Cortex of kidney (tissue), 1 donor: ENCODE data around the gene SEPTIN7.
A peak's percentile ranks its signal among the peaks of the same experiment; 100 is the strongest.
"Not testable (repeated sequence)": the region's sequence is repeated elsewhere in the genome, so short reads cannot be mapped to it uniquely, and the experiment has no call there.

Experiments used
- DNase-seq: peaks from one replicate; lab custom pipeline; 2025; lab: John Stamatoyannopoulos, UW

Gene SEPTIN7

DNA sequence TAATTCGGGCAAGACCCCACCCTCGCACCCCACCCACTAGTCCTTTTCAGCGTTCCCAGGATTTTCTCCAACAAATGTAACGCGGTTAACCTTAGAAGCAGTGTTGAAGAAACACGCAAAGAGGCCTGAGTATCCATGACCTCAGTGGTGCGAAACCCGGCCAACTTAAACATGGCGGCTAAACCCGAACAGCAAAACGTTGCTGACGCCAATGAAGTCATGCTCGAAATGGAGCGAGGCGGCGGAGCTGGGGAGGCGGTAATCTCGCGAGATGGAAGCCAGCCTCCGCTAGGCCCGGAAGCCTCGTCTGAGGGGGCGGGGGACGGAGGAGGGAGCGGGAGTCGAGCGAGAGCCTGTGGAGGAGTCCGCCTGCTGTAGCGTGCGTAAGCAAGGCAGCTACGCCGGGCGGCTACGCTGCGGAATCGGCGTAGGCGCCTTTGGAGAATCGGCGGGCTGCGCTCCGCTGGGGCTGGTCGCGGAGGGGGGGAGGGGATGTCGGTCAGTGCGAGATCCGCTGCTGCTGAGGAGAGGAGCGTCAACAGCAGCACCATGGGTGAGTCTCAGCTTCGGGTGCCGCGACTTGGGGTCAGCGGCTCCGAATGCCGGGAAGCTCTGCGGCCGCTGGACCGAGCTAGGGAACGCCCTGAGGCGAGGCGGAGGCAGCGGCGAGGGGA, at the start of gene SEPTIN7:
SEPTIN7 (plus strand) TSS at position 340 of the 674 bp plus-strand sequence; CDS start at position 493, 153 bp downstream.
- peak; percentile 72 for DNase-seq

DNA sequence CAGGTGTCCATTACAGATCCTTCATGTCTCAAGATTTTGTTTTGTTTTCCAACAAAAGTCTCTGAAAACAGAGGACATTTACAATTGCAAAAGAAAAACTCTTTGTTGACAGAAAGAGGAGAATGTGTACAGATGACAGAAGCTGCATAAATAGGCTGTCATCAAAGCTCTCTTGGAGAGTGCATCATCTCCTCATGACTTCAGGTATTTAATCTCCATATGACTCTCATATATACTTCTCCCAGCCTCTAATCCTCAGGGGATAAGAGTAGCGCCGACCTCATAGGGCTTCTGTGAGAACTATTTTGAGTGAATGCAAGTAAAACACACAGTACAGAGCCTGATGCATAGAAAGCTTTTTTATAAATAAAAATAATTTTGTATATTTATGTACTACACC, 48.1 kb upstream of the SEPTIN7 start:
- DNase-seq, result no peak

DNA sequence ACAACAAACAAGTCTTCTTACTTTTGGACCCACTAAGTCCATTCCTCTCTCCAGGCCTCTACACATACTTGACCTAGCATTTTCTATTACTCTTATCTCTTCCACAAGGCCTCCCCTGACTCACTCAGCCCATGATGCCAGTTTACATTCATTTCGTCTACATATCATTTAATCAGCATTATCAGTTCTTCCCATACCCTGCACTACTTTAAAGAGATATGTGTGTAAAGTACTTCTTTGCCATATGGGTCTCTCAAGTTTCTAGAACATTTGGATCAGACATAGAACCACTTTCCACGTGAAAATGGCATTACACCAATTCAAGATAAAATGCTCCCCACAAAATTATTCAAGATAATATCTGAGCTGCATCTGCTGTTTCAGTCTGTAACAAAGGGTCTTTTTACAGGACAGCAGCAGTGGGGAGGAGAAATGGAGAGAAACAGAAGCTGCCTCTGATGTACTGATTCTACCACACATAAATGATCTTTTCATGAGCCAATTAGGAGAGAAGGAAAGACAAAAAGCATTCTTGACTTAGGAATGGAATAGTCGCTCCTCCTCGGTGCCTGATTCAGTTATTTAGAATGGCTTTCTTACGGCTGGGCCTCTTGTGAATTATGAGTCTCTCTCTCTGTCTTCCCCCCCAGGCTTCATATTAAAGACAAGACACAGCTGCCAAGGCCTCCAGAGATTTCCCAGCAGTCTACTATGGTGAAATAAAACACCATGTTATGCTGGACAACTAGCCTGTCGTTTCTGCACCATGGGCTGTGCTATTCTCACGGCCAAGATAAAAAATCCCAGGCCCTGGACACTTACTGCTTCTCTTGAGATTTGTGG, 46.9 kb upstream of the SEPTIN7 start:
- no peak for DNase-seq

DNA sequence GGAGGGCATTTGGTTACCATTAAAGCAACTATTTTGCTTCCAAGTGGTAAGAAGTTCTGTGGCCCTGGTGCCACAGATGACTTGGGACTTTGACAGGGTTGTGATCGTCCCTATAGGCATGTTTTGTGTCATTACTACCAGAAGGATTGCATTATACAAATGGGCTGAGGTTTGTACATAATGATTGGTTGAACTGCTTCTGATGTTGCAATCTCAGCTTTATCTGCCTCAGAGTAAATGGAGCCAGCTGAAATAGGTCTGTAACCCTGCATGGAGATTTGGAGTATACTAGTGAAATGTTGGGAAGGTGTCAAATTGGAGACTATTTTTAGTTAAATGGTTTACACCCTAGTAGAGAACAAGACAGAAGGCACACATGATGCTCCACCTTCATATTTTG, 46.1 kb upstream of the SEPTIN7 start:
- no peak for DNase-seq

DNA sequence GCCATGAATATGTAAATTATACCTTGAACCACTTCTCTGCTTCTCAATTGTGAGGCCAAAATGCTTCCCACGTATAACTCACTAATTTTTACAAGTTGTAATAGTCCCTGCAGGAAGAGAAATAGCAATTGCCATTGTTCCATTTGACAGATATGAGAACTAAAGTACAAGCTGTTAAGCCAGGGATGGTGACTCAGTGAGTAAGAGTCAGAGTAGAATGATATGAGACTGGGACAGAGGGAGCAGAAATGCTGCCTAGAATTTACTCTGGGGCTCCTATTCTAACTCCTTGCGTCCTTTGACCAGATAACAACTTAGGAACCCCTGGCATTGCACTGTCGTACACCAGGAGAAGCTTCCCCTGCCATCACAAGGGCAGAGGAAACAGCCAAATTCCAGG, 45.1 kb upstream of the SEPTIN7 start:
- DNase-seq, result no peak

DNA sequence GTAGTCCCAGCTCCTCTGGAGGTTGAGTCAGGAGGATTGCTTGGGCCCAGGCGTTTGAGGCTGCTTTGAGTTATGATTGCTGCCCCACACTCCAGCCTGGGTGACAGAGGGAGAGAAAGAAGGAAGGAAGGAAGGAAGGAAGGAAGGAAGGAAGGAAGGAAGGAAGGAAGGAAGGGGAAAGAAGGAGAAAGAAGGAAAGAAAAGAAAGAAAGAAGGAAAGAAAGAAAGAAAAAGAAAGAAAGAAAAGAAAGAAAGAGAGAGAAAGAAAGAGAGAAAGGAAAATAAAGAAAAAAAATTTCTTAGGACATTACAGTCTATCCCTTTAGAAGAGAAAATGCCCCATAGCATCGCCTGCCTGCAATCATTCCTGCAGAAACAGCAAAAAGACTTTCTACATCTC, 44.4 kb upstream of the SEPTIN7 start:
- DNase-seq, result not testable (repeated sequence)

DNA sequence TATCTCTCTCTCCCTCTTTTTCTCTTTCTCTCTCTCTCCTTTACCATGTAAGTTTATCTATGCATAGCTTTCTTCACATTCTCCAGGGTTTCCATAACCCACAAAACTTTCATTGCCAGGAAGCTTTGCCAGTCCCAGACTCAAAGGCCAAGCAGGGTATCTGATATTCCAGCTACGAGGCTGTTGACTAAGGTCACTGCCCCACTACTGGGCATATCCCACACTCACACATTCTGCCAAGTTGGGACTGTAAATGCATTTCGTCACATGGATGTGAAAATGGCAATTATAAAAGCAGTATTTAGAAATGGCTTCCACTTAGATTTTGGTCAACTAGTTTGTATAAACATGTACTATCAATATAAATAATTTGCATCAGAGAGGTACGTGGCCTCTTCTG, 43.3 kb upstream of the SEPTIN7 start:
- DNase-seq, result no peak

DNA sequence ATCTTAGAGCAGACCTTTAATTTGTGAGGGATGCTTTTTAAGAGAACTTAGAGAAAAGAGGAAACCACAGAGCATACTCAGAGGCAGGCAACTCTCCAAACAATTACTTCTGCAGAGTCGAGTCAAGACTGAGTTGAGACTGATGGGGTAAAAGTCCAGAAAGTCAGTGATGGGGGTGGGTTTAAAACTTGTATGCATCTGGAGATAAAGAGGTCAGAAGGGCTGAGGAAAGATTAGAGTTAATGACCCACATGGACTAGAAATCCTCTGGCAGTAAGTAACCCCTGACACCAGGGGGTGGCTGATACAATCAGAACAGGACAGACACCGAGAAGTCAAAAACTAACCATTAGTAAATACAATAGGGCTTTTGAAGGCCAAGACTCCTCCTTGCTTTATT, 42.4 kb upstream of the SEPTIN7 start:
- no peak for DNase-seq

DNA sequence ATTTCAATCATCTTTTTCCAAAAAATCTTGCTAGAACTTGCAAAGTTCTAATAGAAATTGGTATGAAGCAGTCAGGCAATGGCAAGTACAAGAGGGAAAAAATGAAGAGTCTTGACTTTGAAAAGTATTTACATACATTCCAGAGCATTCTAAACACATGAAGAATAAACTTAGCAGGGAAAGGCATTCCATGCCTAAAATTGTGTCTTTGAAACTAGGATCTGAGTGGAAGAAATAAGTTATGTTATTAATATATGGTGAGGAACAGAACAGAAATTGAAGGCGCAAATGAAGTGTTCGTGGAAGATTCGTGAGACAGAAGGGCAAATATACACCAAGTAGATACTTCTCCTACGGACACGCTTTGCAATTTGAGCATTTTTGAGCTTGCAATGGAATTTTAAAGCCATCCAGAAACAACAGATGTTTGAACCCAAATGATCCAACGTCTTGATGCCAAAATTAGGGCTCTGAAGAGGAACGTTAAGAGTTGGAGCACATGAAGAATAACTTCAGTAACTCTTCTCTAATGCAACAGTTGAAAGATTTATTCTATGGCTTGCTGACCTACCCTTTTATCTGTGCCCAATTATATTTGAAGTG, 40.6 kb upstream of the SEPTIN7 start:
- DNase-seq, result no peak

DNA sequence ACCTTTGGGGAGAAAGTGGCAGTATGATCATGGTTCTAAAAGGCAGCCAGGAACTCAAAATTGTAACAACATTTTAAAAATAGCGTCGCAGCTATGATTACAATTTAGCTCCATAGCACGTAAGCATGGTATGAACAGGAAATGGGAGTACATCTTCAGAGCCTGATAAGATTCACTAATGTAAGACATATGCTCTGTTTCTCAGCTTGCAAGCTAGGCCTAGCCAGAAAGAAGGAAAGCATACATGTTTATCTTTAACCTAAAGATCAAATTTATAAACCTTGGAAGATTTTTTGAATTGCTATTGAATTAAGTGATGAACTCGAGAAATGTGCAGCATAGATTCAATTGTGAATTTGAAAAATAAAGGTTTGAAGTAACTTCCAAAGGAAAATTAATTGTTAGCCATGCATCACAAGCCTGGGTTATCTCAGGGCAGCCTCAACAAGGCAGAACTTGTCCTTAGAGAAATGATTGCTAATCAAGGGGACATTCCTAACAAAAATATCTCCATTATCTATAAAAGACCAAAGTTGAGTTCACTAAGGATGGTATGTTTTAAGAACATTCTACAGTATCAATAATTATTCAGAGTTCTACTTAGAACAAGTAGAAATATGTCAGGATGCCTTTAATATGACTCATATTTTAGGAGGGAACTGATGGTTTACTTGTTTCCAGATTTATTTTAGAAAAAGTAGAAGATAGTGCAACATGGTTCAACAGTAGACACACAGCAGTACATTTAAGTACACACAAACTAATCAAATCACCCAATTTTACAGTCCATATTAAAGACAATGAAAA, 38.8 kb upstream of the SEPTIN7 start:
- no peak for DNase-seq

DNA sequence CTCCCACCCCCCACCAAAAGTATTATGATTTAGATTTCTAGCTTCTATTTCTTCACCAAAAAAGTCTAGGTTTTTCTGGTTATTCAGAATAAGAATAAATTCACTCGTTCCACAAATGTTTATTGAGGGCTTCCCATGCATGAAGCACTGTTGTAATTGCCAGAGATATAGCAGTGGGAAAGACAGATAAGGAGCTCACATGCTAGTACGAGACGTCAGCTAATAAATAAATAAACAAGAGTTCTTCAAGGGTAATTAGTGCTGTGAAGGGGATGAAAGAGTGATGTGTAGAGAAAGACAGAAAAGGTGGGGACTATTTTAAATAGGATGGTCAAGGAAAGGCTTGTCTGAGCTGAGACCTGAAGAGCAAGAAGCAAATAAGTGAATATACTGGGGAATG, 38.1 kb upstream of the SEPTIN7 start:
- DNase-seq, result no peak

DNA sequence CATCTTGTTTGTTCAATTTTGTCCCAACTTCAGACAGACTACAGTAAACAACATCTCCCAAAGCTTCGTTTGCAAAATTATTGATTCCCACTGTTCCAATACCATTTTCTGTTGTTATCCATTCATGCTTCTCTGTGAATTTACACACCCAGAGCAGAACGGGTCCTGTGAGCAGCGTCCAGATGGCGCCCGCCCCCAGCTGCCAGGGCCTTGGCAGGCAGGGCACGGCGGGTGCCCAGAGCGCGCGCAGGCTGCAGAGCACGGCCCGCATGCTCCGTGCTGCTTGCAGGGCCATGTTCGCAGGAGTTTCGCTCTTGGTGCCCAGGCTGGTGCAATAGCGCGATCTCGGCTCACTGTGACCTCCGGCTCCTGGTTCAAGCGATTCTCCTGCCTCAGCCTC, 32.5 kb upstream of the SEPTIN7 start:
- no peak for DNase-seq

DNA sequence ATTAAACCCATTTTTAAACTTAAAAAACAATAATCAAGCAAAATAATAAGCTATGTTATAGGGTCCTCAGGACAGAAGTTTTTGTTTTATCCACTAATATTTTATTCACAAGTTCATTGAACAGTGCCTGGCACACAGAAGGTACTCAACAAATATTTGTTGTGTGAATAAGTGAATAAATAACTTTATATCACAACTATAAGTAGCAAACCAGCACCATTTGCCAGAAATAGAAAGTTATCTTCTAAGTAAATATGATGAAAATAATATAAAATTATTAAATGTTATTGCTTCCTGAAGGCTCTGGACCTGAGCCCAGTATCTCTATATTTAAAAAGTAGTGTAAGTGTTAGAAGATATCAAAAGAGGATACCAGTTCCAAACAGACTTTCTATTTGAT, 29.1 kb upstream of the SEPTIN7 start:
- DNase-seq, result no peak

DNA sequence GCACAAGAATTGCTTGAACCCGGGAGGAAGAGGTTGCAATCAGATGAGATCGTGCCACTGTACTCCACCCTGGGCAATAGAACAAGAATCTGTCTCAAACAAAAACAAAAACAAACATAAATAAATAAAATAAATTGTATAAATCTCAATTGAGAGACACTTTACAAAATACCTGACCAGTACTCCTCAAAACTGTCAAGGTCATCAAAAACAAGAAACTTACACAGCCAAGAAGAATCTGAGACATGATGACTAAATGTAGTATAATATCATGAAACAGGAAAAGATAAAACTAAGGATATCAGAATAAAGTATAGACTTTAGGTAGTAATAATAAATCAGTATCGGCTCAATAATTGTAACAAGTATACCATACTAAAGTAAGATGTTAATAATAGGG, 26.9 kb upstream of the SEPTIN7 start:
- no peak for DNase-seq

DNA sequence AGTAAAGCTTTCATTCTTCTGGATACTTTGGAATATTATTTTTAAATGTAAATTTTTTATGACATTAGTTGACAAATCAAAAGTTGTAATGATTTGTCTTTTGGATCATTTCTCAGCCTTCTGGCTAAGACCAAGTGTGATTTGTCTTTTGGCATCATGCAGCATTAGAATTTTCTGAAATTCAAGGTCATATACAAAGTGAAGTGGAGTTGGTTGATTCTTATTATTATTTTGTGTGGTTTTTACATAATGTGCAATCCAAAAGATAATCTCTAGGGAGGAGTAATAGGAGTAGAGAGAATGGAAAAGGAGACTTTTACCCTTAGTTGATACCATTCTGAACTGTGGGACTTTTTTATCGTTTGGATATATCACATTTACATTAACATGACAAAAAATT, 24.2 kb upstream of the SEPTIN7 start:
- no peak for DNase-seq

DNA sequence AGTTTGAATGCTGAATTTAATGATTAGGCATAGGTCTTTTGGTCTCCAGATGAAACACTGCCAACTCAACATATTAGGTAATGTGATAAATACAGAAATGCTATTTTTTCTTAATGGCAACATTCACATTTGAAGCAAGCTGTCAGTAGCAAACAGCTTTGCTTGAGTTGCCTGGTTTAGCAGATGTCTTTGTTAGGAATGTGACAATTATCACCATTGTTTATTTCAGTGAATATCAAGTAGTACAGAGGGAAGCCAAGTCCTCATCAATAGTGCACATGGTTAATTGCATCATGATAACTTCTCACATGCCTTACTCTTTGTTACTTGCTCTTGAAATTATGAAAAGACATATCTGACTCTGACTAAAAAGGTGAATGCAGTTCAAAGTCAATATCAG, 23.7 kb upstream of the SEPTIN7 start:
- DNase-seq, result no peak

DNA sequence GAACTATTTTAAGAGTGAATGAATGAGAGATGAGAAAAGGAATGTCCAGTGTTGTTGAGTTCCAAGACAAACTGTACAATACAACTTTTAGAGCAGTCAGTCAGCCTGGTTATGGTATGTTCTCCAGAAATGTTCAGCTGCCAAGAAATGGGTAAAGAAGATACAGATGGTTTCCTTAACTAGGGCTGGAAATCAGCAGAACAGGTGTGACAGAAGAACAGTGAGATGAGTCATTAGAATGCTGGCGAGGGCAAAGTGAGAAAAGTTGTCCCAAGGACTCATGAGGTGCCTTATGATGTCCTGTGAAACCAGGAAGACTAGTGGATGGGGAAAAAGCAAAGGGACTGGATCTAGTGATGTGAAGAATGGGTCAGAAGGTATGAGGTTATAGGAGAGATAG, 20.8 kb upstream of the SEPTIN7 start:
- DNase-seq, result no peak

DNA sequence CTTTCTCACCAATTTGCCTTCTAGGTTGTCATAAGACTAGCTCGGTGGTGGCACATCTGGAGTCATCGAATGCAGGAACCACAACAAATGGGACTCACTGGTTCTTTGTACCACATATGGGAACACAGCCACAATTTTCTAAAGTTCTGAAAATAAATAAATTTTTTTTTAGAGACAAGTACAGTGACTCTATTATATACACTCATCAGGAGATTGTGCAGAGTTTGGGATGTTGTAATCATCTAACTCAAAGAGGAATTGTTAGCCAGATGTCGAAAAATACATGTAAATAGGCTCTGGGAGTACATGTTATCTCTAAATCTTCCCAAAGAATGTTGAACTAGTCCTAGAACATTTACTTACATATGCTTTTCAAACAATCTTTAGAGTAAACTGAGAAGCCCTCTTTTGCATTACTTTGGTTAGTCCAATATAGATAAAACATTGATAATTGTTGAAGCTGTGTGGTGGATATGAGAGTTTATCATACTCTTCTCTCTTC, 19.6 kb upstream of the SEPTIN7 start:
- no peak for DNase-seq

DNA sequence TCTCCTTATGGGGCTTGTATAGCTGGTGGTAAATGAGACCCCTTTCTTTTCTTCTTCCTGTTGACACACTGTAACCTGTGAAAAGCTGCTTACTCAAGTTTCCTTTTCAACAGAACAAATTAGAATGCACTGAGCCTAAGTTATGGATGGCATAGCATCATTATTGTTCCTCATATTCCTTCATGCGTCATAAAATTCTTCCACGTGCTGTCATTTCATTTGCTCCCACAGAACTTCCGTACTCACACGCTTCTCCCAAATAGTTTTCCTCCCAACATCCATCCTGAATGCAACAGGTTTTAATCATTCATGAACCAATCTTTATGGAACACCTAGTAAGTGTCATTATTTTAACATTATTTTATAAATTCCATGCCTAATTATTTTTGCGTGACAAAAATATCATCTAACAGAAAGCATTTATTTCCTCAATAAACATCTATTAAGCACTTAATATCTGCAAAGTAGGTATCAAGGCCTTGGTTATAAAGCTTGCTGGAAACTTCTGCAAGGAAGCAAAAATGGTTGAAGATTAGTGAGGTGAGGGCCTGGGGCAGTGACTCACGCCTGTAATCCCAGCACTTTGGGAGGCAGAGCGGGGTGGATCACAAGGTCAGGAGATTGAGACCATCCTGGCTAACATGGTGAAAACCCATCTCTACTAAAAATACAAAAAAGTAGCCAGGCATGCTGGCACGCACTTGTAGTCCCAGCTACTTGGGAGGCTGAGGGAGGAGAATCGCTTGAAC, 18.9 kb upstream of the SEPTIN7 start:
- no peak for DNase-seq

DNA sequence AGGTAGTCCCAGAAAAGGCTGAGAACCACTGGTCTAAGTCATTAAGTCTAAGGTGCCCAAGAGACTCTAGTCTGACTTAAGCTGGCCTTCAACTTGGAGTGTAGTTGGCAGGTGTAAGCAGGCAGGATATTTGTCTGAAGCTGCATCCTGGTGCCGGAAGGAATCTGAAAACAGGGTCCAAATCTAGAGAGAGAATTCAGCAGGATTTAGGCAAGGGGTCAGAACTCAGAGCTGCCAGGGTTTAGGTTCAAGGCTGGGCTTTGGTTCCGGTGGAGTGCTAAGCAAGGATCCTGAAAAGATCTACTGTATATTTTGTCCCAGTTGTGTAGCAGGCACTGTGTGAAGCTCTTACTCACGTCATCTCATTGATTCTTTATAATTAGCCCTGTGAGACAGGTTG, 16.5 kb upstream of the SEPTIN7 start:
- DNase-seq, result no peak

DNA sequence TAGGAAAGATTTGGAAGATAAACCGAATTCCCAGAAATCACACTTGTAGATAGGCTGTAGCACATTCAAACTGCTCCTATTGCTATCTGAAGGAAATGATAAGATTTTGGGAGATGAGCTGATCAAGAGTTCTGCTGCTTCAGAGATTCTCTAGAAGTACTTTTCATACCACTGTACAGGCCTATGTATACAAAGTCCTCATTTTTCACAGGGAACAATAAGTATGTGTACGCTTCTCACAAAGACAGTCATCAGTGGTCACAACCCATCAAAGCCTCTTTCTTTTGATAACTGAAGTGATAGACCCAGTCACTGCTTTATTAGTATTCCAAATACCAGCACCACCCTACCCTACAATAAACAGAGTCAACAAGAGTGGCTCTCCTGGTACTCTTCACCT, 15.6 kb upstream of the SEPTIN7 start:
- no peak for DNase-seq
